Gastrocnemius medialis (tissue), 4 donors: ENCODE measurements around the gene BCAS4. TPM values are rescaled to one million over a fixed set of nuclear protein-coding genes. Genes with fewer than 3 reads are reported as not detected.

Experiments
- ATAC-seq, 2 donors: fragments of 150-250 bp; one replicate each; pipeline ENCODE4 v1.9.1; 2016
- DNase-seq, 2 donors: peaks; one replicate each; pipeline ENCODE4 v3.0.0-alpha.2; 2019
- H3K27ac ChIP-seq, 4 donors: fragments of 200-600 bp; sonication (generic); 1 replicate in 1 of 4; 2 replicates in 3 of 4; pipeline ENCODE4 v1.5.1; 2016 to 2018; ENCODE audit warnings: mild to moderate bottlenecking in 2 of 4, moderate library complexity in 1 of 4
- H3K27me3 ChIP-seq, 3 donors: fragments of 200-600 bp; sonication (generic) in 2 of 3; 1 replicate in 1 of 3; 2 replicates in 2 of 3; pipeline versions ENCODE4 v1.5.1 to v1.6.0; 2016 to 2019; ENCODE audit warnings: mild to moderate bottlenecking in 1 of 3, moderate library complexity in 1 of 3
- H3K36me3 ChIP-seq, 2 donors: fragments of 200-600 bp; sonication (generic) in 1 of 2; one replicate each; pipeline ENCODE4 v1.5.1; 2017 to 2018
- H3K4me1 ChIP-seq, 2 donors: fragments of 200-600 bp; sonication (generic) in 1 of 2; one replicate each; pipeline ENCODE4 v1.5.1; 2016 to 2017; ENCODE audit warnings: mild to moderate bottlenecking in 2 of 2
- H3K4me3 ChIP-seq, 4 donors: fragments of 200-600 bp; sonication (generic) in 3 of 4; 1 replicate in 1 of 4; 2 replicates in 3 of 4; pipeline ENCODE4 v1.5.1; 2016 to 2019; ENCODE audit warnings: mild to moderate bottlenecking in 2 of 4
- H3K9me3 ChIP-seq, 3 donors: fragments of 200-600 bp; sonication (generic) in 2 of 3; 1 replicate in 1 of 3; 2 replicates in 2 of 3; pipeline ENCODE4 v1.5.1; 2016 to 2019
- POLR2A ChIP-seq, 2 donors: fragments of 450-650 bp; IDR thresholded peaks; one replicate each; pipeline ENCODE4 v1.6.1; 2017; ENCODE audit warnings: antibody characterized with exemption in 2 of 2, mild to moderate bottlenecking in 2 of 2, moderate library complexity in 2 of 2
- in situ Hi-C, 4 donors: fragments of 200-750 bp; cut with MboI; loops; one replicate each; pipeline versions ENCODE4 v1.15.0 to v1.8.0; 2017; ENCODE audit warnings: low sequenced_read_pairs in 4 of 4
- intact Hi-C: fragments of 100-400 bp; cut with DNase I; formaldehyde crosslinking; loops from one replicate; pipeline ENCODE4 v1.15.1; 2023; ENCODE audit warnings: low total_unique reads
- total RNA-seq, 4 donors: library from RNA; depleted of rRNA; stranded (reverse); fragments of >200 nt; gene quantifications; one replicate each; pipeline versions ENCODE4 v1.1.0 to v1.2.3, GENCODE V29; 2016
- TF ChIP-seq, protein P1 (sequence below), 5 experiments: fragments of 450-650 bp in 3 of 5; fragments of 200-600 bp in 2 of 5; sonication (generic) in 2 of 5; IDR thresholded peaks in 4 of 5; conservative IDR thresholded peaks in 1 of 5; 1 replicate in 4 of 5; 2 replicates in 1 of 5; pipeline ENCODE4 v1.5.1; 2016 to 2019; ENCODE audit warnings: antibody characterized with exemption in 5 of 5, mild to moderate bottlenecking in 3 of 5, moderate library complexity in 3 of 5

The BCAS4 gene
- total RNA-seq, 4 donors from 2014 or later: 0.16 to 2.2 (median 0.51) TPM; not detected in 1

DNA sequence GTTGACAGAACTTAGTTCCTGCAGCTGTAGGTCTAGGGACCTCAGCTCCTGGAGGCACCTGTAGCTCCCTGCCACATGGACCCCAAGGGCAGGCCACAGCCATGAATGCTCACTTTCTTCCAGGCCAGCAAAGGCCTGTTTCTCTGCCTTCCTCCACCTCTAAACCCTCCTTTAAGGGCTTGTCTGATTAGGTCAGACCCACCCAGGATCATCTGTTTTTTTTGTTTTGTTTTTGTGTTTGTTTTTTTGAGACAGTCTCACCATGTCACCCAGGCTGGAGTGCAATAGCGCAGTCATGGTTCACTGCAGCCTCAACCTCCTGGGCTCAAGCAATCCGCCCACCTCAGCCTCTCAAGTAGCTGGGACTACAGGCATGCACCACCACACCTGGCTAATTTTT lies 11.5 kb upstream of the BCAS4 start:
- TF ChIP-seq POLR2A (IDR thresholded peaks at IDR 0.05): no peak
- TF ChIP-seq, protein P1, sequence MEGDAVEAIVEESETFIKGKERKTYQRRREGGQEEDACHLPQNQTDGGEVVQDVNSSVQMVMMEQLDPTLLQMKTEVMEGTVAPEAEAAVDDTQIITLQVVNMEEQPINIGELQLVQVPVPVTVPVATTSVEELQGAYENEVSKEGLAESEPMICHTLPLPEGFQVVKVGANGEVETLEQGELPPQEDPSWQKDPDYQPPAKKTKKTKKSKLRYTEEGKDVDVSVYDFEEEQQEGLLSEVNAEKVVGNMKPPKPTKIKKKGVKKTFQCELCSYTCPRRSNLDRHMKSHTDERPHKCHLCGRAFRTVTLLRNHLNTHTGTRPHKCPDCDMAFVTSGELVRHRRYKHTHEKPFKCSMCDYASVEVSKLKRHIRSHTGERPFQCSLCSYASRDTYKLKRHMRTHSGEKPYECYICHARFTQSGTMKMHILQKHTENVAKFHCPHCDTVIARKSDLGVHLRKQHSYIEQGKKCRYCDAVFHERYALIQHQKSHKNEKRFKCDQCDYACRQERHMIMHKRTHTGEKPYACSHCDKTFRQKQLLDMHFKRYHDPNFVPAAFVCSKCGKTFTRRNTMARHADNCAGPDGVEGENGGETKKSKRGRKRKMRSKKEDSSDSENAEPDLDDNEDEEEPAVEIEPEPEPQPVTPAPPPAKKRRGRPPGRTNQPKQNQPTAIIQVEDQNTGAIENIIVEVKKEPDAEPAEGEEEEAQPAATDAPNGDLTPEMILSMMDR (IDR thresholded peaks at IDR 0.05 in 4 of 5, conservative IDR thresholded peaks at IDR 0.05 in 1 of 5): no peak
- Histone ChIP-seq H3K27ac (no peak overlapping the region), H3K4me3 (no peak overlapping the region), H3K27me3 (no peaks in the 10 kb centered on the region), H3K9me3 (no peaks in the 10 kb centered on the region), H3K36me3 (no peaks in the 10 kb centered on the region), H3K4me1 (no peaks in the 10 kb centered on the region)
- in situ Hi-C loops: loop anchor here in 3 of 4 donors (25.0 kb wide), 1 partner anchor 529 kb away; no protein-coding TSS in a partner anchor
- ATAC-seq: no peak
- intact Hi-C loops: no loop called here
- no peak for DNase-seq

DNA sequence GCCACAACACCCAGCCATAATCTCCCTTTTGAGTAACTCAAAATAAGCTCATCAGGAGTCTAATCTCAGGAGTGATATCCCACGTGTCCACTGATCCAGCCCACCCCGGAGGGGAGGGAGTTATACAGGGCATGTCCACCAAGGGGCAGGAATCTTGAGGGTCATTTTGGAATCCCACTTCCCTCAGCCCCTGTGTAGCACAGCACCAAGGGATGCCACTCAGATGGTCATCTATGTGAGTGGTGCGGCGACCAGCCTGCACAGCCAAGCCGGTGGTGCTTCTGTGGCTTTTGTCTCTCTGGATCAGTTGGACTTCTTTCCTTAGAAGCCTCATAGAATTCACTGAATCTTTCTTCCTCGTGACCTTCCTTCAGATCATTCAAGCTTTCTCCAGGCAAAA lies 11.0 kb upstream of the BCAS4 start:
- Histone ChIP-seq H3K27ac (no peak overlapping the region), H3K9me3 (no peaks in the 10 kb centered on the region), H3K4me3 (no peak overlapping the region), H3K27me3 (no peaks in the 10 kb centered on the region), H3K4me1 (no peaks in the 10 kb centered on the region), H3K36me3 (no peaks in the 10 kb centered on the region)
- no peak for TF ChIP-seq POLR2A (IDR thresholded peaks at IDR 0.05)
- TF ChIP-seq, protein P1 (IDR thresholded peaks at IDR 0.05 in 4 of 5, conservative IDR thresholded peaks at IDR 0.05 in 1 of 5): no peak
- in situ Hi-C loops (loop anchor here in 3 of 4 donors (25.0 kb wide), 1 partner anchor 528 kb away; no protein-coding TSS in a partner anchor), intact Hi-C loops (no loop called here)
- ATAC-seq (no peak), DNase-seq (no peak)

DNA sequence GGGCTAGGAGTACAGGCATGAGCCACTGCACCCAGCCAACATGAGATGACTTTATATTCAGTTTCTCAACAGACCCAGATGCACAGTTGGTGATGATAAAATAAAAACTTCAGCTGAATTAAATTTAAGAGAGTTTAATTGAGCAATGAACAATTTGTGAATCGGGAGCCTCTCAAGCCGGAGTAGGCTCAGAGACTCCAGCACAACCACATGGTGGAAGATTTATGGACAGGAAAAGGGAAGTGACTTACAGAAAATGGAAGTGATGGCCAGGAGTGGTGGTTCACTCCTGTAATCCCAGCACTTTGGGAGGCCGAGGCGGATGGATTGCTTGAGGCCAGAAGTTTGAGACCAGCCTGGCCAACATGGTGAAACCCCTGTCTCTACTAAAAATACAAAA lies 10.4 kb upstream of the BCAS4 start:
- in situ Hi-C loops: loop anchor here in 3 of 4 donors (25.0 kb wide), 1 partner anchor 528 kb away; no protein-coding TSS in a partner anchor
- intact Hi-C loops: no loop called here

DNA sequence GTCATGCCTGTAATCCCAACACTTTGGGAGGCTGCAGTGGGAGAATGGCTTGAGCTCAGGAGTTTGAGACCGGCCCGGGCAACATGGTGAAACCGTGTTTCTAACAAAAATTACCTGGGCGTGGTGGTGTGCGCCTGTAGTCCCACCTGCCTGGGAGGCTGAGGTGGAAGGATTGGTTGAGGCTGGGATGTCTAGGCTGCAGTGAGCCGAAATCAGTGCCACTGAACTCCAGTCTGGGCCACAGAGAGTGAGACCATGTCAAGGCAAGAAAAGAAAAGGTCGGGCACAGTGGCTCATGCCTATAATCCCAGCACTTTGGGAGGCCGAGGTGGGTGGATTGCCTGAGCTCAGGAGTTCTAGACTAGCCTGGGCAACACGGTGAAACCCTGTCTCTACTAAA lies 8.2 kb upstream of the BCAS4 start:
- no peaks in the 10 kb centered on the region for H3K27me3 ChIP-seq
- ATAC-seq (no peak), DNase-seq (no peak)
- no peak overlapping the region for H3K4me3 ChIP-seq
- TF ChIP-seq, protein P1 (IDR thresholded peaks at IDR 0.05 in 4 of 5, conservative IDR thresholded peaks at IDR 0.05 in 1 of 5): no peak
- TF ChIP-seq POLR2A (IDR thresholded peaks at IDR 0.05): no peak
- intact Hi-C loops (no loop called here), in situ Hi-C loops (loop anchor here in 3 of 4 donors (25.0 kb wide), 1 partner anchor 526 kb away; no protein-coding TSS in a partner anchor)
- no peak overlapping the region for H3K27ac ChIP-seq
- H3K9me3 ChIP-seq: no peaks in the 10 kb centered on the region
- H3K4me1 ChIP-seq: peaks cover 6 to 10% of the 10 kb centered on the region in 2 donors
- no peaks in the 10 kb centered on the region for H3K36me3 ChIP-seq

More for the DNA sequence above, 10.4 kb upstream of the BCAS4 start:
- Histone ChIP-seq H3K27ac (no peak overlapping the region), H3K36me3 (no peaks in the 10 kb centered on the region), H3K4me3 (no peak overlapping the region), H3K4me1 (no peaks in the 10 kb centered on the region), H3K27me3 (no peaks in the 10 kb centered on the region), H3K9me3 (no peaks in the 10 kb centered on the region)
- TF ChIP-seq, protein P1 (IDR thresholded peaks at IDR 0.05 in 4 of 5, conservative IDR thresholded peaks at IDR 0.05 in 1 of 5): no peak
- TF ChIP-seq POLR2A (IDR thresholded peaks at IDR 0.05): no peak
- ATAC-seq (no peak), DNase-seq (no peak)

DNA sequence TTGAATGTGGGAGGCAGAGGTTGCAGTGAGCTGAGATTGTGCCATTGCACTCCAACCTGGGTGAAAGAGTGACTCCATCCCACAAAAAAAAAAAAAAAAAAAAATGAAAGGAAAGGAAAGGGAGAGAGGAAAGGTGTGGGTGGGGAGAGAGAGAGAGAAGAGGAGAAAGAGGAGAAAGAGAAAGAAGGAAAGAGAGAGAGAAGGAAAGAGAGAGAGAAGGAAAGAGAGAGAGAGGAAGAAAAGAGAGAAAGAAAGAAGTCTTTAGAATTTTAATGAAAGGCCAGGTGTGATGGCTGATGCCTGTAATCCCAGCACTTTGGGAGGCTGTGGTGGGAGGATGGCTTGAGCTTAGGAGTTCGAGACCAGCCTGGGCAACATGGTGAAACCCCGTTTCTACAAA lies 7.7 kb upstream of the BCAS4 start:
- DNase-seq: no peak
- intact Hi-C loops (no loop called here), in situ Hi-C loops (loop anchor here in 3 of 4 donors (25.0 kb wide), 1 partner anchor 525 kb away; no protein-coding TSS in a partner anchor)
- Histone ChIP-seq H3K27ac (no peak overlapping the region), H3K9me3 (no peaks in the 10 kb centered on the region), H3K27me3 (no peaks in the 10 kb centered on the region), H3K4me1 (peaks cover 6 to 10% of the 10 kb centered on the region in 2 donors), H3K36me3 (no peaks in the 10 kb centered on the region), H3K4me3 (no peak overlapping the region)
- ATAC-seq: no peak
- TF ChIP-seq POLR2A (IDR thresholded peaks at IDR 0.05): no peak
